Measurements from ENCODE around the gene GBA2.

GBA2 gene

GRCh38 chr9:35763181-35763580 lies 14.2 kb upstream of the GBA2 start:
- no peak overlapping the region for H3K27ac ChIP-seq (ENCODE audit: low read depth, low read length)
- H3K27me3 ChIP-seq (ENCODE audit: control insufficient read depth in 1 of 2, insufficient read depth in 2 of 2, low read length in 2 of 2) = no peaks in the 10 kb centered on the region
- no peak overlapping the region for H3K9ac ChIP-seq (ENCODE audit: low read length)
- H3K4me3 ChIP-seq (ENCODE audit: low read depth in 1 of 2, low read length in 2 of 2) = no peak overlapping the region
- H3K36me3 ChIP-seq (ENCODE audit: insufficient read depth, low read length) = no peaks in the 10 kb centered on the region
- H3K9me3 ChIP-seq (ENCODE audit: low read length) = no peaks in the 10 kb centered on the region
- H3K4me1 ChIP-seq (ENCODE audit: insufficient read depth, low read length) = peaks cover 10% of the 10 kb centered on the region

- H3K9me3 ChIP-seq (ENCODE audit: low read length) = no peaks in the 10 kb centered on the region
- no peak overlapping the region for H3K4me3 ChIP-seq (ENCODE audit: low read depth in 1 of 2, low read length in 2 of 2)
- H3K36me3 ChIP-seq (ENCODE audit: insufficient read depth, low read length) = no peaks in the 10 kb centered on the region
- peaks cover 23% of the 10 kb centered on the region for H3K4me1 ChIP-seq (ENCODE audit: insufficient read depth, low read length)
- H3K27me3 ChIP-seq (ENCODE audit: control insufficient read depth in 1 of 2, insufficient read depth in 2 of 2, low read length in 2 of 2) = no peaks in the 10 kb centered on the region
- H3K27ac ChIP-seq (ENCODE audit: low read depth, low read length) = no peak overlapping the region
- no peak overlapping the region for H3K9ac ChIP-seq (ENCODE audit: low read length)
These were observed 11.6 kb upstream of the GBA2 start for GRCh38 chr9:35760651-35761050.

- Histone ChIP-seq H3K4me3 (ENCODE audit: low read depth in 1 of 2, low read length in 2 of 2) (no peak overlapping the region), H3K9me3 (ENCODE audit: low read length) (no peaks in the 10 kb centered on the region), H3K9ac (ENCODE audit: low read length) (no peak overlapping the region), H3K36me3 (ENCODE audit: insufficient read depth, low read length) (no peaks in the 10 kb centered on the region), H3K27me3 (ENCODE audit: control insufficient read depth in 1 of 2, insufficient read depth in 2 of 2, low read length in 2 of 2) (no peaks in the 10 kb centered on the region), H3K27ac (ENCODE audit: low read depth, low read length) (no peak overlapping the region), H3K4me1 (ENCODE audit: insufficient read depth, low read length) (peaks cover 23% of the 10 kb centered on the region)
These were observed 10.8 kb upstream of the GBA2 start for GRCh38 chr9:35759795-35760194.

- Histone ChIP-seq H3K27ac (ENCODE audit: low read depth, low read length) (no peak overlapping the region), H3K27me3 (ENCODE audit: control insufficient read depth in 1 of 2, insufficient read depth in 2 of 2, low read length in 2 of 2) (no peaks in the 10 kb centered on the region), H3K4me3 (ENCODE audit: low read depth in 1 of 2, low read length in 2 of 2) (no peak overlapping the region), H3K4me1 (ENCODE audit: insufficient read depth, low read length) (peaks cover 23% of the 10 kb centered on the region), H3K9me3 (ENCODE audit: low read length) (no peaks in the 10 kb centered on the region), H3K36me3 (ENCODE audit: insufficient read depth, low read length) (peaks cover 5% of the 10 kb centered on the region), H3K9ac (ENCODE audit: low read length) (no peak overlapping the region)
These were observed 9.5 kb upstream of the GBA2 start for GRCh38 chr9:35758475-35759050.

GRCh38 chr9:35757892-35758275 lies 8.9 kb upstream of the GBA2 start:
- Histone ChIP-seq H3K9ac (ENCODE audit: low read length) (peak overlapping the region; percentile 81), H3K9me3 (ENCODE audit: low read length) (no peaks in the 10 kb centered on the region), H3K27ac (ENCODE audit: low read depth, low read length) (peak overlapping the region; percentile 79), H3K4me3 (ENCODE audit: low read depth in 1 of 2, low read length in 2 of 2) (no peak overlapping the region), H3K27me3 (ENCODE audit: control insufficient read depth in 1 of 2, insufficient read depth in 2 of 2, low read length in 2 of 2) (no peaks in the 10 kb centered on the region), H3K4me1 (ENCODE audit: insufficient read depth, low read length) (peaks cover 23% of the 10 kb centered on the region), H3K36me3 (ENCODE audit: insufficient read depth, low read length) (peaks cover 11% of the 10 kb centered on the region)

- Histone ChIP-seq H3K4me1 (ENCODE audit: insufficient read depth, low read length) (peaks cover 23% of the 10 kb centered on the region), H3K27me3 (ENCODE audit: control insufficient read depth in 1 of 2, insufficient read depth in 2 of 2, low read length in 2 of 2) (no peaks in the 10 kb centered on the region), H3K9me3 (ENCODE audit: low read length) (no peaks in the 10 kb centered on the region), H3K36me3 (ENCODE audit: insufficient read depth, low read length) (peaks cover 17% of the 10 kb centered on the region), H3K27ac (ENCODE audit: low read depth, low read length) (peak overlapping the region; percentile 79), H3K9ac (ENCODE audit: low read length) (peak overlapping the region; percentile 81), H3K4me3 (ENCODE audit: low read depth in 1 of 2, low read length in 2 of 2) (peak overlapping the region; percentile 71 to 72)
These were observed 8.3 kb upstream of the GBA2 start for GRCh38 chr9:35757226-35757891.

GRCh38 chr9:35756275-35757225 lies 7.5 kb upstream of the GBA2 start:
- no peaks in the 10 kb centered on the region for H3K27me3 ChIP-seq (ENCODE audit: control insufficient read depth in 1 of 2, insufficient read depth in 2 of 2, low read length in 2 of 2)
- no peaks in the 10 kb centered on the region for H3K9me3 ChIP-seq (ENCODE audit: low read length)
- H3K27ac ChIP-seq (ENCODE audit: low read depth, low read length) = peak overlapping the region; percentile 79
- H3K4me3 ChIP-seq (ENCODE audit: low read depth in 1 of 2, low read length in 2 of 2) = peak overlapping the region; percentile 71 to 72
- peaks cover 23% of the 10 kb centered on the region for H3K4me1 ChIP-seq (ENCODE audit: insufficient read depth, low read length)
- H3K9ac ChIP-seq (ENCODE audit: low read length) = peak overlapping the region; percentile 81
- peaks cover 25% of the 10 kb centered on the region for H3K36me3 ChIP-seq (ENCODE audit: insufficient read depth, low read length)

GRCh38 chr9:35755071-35755470 lies 6.0 kb upstream of the GBA2 start:
- Histone ChIP-seq H3K4me3 (ENCODE audit: low read depth in 1 of 2, low read length in 2 of 2) (no peak overlapping the region), H3K36me3 (ENCODE audit: insufficient read depth, low read length) (peaks cover 35% of the 10 kb centered on the region), H3K27ac (ENCODE audit: low read depth, low read length) (no peak overlapping the region), H3K27me3 (ENCODE audit: control insufficient read depth in 1 of 2, insufficient read depth in 2 of 2, low read length in 2 of 2) (no peaks in the 10 kb centered on the region), H3K9me3 (ENCODE audit: low read length) (no peaks in the 10 kb centered on the region), H3K9ac (ENCODE audit: low read length) (no peak overlapping the region), H3K4me1 (ENCODE audit: insufficient read depth, low read length) (peaks cover 27% of the 10 kb centered on the region)

GRCh38 chr9:35754264-35754663 lies 5.2 kb upstream of the GBA2 start, which contains the start of gene MSMP:
Gene MSMP (minus strand): TSS chr9:35754276. CDS start chr9:35754129, 147 bp downstream.
- H3K36me3 ChIP-seq (ENCODE audit: insufficient read depth, low read length) = peaks cover 35% of the 10 kb centered on the region
- peak within 1 kb of the TSS in 1 of 2 donors; percentile 8 for H3K4me3 ChIP-seq (ENCODE audit: low read depth in 1 of 2, low read length in 2 of 2)
- H3K27me3 ChIP-seq (ENCODE audit: control insufficient read depth in 1 of 2, insufficient read depth in 2 of 2, low read length in 2 of 2) = no peaks in the 10 kb centered on the region
- H3K4me1 ChIP-seq (ENCODE audit: insufficient read depth, low read length) = peaks cover 32% of the 10 kb centered on the region
- H3K27ac ChIP-seq (ENCODE audit: low read depth, low read length) = no peak within 1 kb of the TSS
- H3K9ac ChIP-seq (ENCODE audit: low read length) = no peak within 1 kb of the TSS
- H3K9me3 ChIP-seq (ENCODE audit: low read length) = no peaks in the 10 kb centered on the region

GRCh38 chr9:35753466-35753865 lies 4.4 kb upstream of the GBA2 start:
- Histone ChIP-seq H3K27me3 (ENCODE audit: control insufficient read depth in 1 of 2, insufficient read depth in 2 of 2, low read length in 2 of 2) (no peaks in the 10 kb centered on the region), H3K9me3 (ENCODE audit: low read length) (no peaks in the 10 kb centered on the region), H3K4me3 (ENCODE audit: low read depth in 1 of 2, low read length in 2 of 2) (peak overlapping the region in 1 of 2 donors; percentile 8), H3K9ac (ENCODE audit: low read length) (no peak overlapping the region), H3K36me3 (ENCODE audit: insufficient read depth, low read length) (peaks cover 35% of the 10 kb centered on the region), H3K27ac (ENCODE audit: low read depth, low read length) (no peak overlapping the region), H3K4me1 (ENCODE audit: insufficient read depth, low read length) (peaks cover 26% of the 10 kb centered on the region)

GRCh38 chr9:35750256-35750531 lies 1.2 kb upstream of the GBA2 start:
- H3K36me3 ChIP-seq (ENCODE audit: insufficient read depth, low read length) = peaks cover 39% of the 10 kb centered on the region
- no peaks in the 10 kb centered on the region for H3K27me3 ChIP-seq (ENCODE audit: control insufficient read depth in 1 of 2, insufficient read depth in 2 of 2, low read length in 2 of 2)
- peak overlapping the region; percentile 91 to 94 for H3K4me3 ChIP-seq (ENCODE audit: low read depth in 1 of 2, low read length in 2 of 2)
- peak overlapping the region; percentile 89 for H3K27ac ChIP-seq (ENCODE audit: low read depth, low read length)
- H3K4me1 ChIP-seq (ENCODE audit: insufficient read depth, low read length) = peaks cover 32% of the 10 kb centered on the region
- peak overlapping the region; percentile 89 for H3K9ac ChIP-seq (ENCODE audit: low read length)
- no peaks in the 10 kb centered on the region for H3K9me3 ChIP-seq (ENCODE audit: low read length)

Measured in muscle layer of colon (tissue), 2 donors.